ENCODE data around the gene NPAS3.

NPAS3 gene

DNA sequence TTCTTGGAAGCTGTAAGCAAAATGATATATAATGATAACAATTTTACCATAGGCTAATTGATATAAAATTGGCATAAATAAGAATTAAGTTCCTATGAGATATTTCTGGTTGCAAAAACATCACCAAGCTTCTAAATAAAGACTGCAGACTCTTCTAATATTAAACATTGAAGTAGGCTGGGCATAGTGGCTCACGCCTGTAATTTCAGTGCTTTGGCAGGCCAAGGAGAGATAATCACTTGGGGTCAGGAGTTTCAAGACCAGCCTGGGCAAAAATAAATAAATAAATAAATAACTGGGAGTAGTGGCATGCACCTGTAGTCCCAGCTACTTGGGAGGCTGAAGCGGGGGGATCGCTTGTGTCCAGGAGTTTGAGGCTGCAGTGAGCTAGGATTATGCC is 71.8 kb downstream of the NPAS3 start:
- DNase-seq (ENCODE audit: low spot score), result no peak

DNA sequence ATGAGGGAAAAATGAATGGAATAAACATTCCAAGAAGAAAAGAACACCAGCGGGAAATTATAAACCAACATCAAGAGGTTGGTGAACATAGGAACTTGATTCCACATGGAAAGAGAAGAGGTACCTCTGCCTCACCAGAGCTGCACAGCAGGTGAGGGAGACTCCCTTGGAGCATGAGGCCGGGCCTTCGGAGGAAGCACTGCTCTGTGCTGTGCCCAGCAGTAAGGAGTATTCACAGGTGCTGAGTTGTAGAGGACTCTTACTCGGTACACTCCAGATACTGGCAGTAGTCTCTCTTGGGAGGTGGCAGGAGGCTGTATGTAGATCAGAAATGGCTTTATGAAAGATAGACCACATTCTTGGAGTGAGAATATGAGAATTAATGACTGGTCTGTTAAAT is 76.0 kb downstream of the NPAS3 start:
- DNase-seq (ENCODE audit: low spot score), result no peak

DNA sequence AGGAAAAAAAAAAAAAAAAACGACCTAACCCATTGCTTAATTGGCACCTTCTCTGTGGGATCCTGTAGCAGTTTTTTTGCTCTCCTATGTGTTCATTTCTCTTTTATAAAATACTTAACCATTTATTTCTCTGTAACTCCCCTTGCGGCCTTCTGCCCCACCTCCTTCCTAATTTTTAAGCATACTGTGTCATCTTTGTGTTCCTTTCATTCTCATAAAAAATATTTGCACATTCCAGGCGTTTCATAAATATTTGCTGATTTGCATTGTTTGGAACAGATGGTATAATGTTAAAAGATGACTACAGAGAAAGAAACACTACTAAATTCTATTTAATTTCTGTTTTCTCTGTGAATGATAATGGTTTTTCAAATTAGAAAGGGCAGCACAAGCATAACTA is 77.9 kb downstream of the NPAS3 start:
- DNase-seq (ENCODE audit: low spot score), result no peak

DNA sequence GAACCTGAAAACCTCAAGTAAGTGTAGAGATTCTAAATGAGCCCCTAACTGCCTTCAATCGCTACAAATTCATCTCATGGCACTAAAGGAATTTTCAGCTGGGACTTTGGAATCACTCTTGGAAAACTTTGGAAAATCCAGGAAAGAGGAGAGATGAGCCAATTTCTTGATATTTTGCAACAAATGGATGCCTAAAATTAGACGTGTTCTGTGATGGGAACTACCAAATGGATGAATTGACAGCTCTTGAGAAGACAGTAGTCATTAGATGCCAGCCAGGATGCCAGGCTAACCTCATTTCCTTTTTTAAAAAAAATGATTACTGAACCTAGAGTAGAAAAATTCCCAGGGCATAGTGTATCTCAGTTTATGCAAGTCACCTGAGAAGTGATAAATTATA is 78.3 kb downstream of the NPAS3 start:
- DNase-seq (ENCODE audit: low spot score), result no peak

DNA sequence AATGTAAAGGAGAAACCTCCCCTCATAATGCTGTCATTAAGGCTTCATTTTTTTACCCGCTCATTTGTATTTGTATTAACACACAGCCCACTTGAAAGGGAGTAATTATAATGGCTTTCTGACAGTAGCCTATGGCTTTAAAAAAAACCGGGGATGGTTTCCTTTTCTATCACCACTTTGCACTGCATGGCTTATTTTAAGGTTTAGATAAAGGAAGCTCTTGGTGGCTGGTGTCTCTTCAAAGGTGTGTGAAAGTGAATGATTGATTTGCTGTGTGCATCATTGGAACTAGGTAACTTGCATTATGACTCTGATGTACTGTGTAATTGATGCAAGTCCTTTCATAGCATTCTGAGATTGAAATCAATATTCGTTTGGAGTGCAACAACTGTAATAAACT is 80.7 kb downstream of the NPAS3 start:
- DNase-seq (ENCODE audit: low spot score), result no peak

DNA sequence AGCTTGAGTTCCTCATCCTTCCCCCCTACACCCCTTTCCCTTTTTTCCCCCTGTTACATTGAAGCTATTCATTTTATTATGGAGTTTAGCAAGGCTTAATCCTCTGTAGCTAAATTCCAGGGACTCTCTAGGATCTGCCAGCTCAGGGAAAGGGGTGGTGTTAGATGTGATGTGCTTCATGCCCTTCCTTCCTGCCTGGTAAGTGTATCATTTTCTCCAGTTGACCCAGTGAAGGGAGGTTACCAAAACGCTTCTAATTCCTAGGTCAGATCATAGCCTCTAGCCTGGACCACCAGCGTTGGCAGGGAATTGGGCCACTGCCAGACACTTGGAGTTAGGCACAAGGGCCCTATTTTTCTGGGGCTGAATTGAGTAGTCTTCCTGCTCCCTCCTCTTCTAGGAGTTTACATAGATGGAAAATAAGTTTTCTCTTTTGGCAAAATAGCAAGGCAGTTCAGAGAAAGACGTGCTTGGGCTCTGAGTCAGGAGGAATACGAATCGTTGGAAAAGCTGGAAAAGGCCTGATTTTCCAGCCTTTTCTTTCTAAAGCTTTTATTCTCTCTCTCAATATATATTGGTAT is 88.3 kb downstream of the NPAS3 start:
- DNase-seq (ENCODE audit: low spot score), result no peak

DNA sequence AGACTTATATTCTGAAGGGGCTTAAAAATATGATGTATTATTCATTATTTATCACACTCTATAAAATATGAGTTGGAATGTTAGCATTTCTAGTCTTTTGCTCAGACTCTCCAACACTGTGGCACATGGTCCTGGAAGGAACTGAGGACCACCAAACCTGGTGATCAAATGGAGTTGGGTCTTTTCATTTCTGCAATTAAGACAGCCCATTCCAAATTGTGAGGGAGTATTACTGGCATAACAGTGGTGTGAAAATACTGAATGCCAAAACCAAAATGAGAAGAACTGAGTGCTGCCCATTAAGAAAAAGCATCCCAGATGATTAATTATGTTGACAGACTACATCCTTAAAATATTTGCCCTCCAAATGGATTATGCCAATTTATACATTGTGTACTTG is 90.8 kb downstream of the NPAS3 start:
- DNase-seq (ENCODE audit: low spot score), result no peak

DNA sequence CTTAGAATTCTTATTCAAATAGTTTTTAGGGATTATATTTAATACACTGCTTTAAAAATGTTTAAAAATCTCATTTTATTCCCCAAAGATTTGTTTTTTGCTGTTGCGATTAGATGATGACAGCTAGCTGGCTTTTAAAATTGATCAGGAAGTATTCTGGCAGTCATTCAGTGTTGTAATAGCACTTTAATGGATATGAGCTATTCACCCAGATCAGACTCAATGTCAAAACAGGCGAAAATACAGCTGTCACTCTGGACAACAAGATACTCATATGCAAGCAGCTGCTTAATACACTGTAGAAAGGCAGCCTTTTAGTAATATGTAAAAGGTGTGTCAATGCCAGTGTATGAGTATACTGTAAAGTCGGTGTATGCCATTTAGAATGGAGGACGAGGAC is 91.7 kb downstream of the NPAS3 start:
- no peak for DNase-seq (ENCODE audit: low spot score)

DNA sequence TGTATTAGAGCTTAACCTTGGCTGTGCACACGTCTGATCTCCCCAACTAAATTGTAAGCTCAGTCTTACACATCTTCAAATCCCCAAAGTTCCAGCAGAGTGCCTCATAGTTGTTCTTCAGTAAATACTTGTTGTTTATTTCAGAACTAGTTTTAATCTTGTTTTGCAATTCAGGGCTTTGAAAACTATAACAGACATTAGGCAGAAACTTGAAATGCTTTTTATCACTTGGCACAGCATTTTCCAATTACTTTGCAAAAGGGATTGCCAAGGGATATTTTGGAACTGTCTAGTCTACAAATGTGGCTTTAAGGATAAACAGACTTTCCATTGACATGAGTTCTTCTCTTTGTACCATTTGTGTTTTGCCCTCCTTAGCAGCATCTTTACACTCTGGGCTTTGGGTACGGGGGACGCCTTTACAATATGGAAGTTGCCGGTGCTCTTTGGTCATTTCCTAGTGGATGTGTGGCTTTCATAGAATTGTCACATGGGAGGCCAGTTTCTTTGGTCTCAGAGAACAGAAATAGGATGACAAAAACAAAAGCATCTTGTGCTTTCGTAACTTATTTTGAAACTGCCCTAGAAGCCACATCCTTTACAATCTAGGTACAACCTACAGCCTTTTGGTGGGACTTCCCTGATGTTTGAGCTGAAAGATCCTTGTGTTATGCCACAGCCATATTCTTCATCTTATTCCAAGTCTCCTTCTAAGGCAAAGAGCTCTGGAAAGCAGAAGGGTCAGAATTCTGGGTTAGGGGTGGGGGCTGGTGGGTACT is 96.9 kb downstream of the NPAS3 start:
- DNase-seq (ENCODE audit: low spot score), result no peak

DNA sequence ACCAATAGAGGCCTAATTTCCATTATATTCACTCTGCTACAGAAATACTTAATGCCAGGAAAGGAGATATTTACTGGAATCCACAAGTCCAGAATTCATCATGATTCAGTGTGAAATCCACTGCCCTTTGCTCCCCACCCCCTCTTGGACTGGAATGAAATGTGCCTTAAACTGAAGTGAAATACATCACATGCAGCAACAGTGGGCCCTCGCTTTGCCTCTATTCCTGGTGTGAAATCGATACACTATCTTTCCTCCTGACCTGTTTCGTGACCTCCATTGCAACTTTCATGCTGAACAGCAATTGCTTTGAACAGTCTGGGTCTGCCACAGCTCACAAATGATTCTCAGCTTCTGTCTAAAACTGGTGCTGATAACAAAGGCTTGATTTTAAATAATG is 100.6 kb downstream of the NPAS3 start:
- DNase-seq (ENCODE audit: low spot score), result no peak

DNA sequence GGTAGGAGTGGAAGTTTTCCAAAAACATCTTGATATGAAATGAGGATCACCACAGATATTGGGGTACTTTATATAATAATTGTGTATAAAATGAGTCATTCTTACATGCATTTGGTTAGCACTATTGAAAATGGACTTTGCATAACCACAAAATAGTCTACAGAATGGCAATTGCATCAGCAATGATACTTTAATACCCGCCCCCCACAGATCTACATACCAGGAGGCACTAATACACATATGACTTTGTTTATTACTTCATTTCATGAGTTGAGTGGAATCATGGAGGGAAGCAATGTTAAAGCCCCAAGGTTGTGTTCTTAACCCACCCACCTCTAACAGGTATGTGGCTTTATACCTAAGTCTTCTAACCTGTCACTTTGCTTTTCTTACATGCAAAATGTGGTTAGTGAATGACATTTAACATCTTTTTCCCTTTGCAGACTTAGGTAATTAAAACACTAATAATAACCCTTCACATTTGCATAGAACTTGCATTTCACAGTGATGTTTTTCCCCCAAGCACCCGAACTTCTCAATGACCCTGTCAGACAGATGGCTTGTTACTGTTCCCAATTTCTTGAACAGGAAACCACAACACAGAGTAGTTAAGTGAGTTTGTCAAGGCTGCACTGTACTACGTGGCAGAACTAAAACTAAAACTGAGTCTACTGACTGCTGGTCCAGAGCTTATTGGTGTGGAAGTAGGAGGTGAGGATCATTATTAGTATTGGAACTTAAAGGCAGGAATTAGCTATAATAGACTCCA is 101.9 kb downstream of the NPAS3 start:
- DNase-seq (ENCODE audit: low spot score), result no peak

DNA sequence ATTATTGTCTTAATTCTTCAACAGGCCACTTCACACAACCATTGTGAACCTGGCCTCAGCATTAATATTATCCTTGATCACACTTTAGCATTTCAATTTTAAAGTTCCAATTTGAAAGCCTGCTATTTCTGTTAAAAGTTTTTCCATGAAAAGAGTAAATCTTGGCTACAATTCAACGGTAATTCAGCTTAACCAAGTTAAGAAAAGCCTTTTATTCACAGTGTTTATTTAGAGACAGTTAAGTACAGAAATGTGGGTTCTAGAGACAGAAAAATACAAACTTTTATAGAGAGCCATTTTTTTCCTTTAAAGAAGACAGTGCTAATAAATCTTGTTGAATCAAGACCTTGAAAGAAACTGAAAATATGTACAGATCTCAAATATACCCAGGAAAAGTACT is 103.9 kb downstream of the NPAS3 start:
- no peak for DNase-seq (ENCODE audit: low spot score)

DNA sequence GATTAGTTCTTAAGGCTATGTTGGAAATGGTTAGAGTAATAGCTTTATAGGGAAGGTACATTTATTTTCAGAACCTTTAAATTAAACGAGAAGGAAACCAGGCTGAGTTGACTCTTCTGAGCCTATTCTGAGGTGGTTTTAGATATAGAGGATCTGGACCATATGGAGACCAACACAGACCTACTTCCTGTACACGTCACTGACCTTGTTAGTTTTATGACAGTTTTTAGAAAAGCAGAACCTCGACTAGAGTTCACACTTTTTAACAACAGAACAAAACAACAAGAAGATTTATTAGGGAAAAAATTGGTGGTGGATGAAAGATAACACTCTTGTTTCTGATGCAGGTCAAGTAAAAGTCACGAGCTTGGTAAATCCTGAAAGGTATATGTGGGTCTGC is 107.1 kb downstream of the NPAS3 start:
- DNase-seq (ENCODE audit: low spot score), result no peak

DNA sequence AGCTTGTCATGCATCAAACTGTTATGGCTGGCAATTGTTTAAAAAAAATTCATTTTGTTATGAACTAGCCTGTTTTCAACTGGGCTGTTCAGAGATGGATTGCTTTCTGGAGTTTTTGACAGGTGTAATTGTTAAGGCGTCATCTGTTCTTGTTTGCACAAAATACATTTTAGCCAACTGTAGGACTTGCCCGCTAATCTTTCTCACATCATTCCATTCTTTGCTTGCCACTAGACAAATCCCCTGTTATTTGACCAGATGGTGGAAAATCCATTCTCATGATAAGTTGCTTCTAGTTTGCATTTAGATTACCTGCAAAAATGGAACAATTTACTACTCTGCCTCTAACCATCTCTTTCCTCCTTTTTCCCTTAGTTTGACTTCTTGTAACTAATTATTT is 114.3 kb downstream of the NPAS3 start:
- DNase-seq (ENCODE audit: low spot score), result no peak

DNA sequence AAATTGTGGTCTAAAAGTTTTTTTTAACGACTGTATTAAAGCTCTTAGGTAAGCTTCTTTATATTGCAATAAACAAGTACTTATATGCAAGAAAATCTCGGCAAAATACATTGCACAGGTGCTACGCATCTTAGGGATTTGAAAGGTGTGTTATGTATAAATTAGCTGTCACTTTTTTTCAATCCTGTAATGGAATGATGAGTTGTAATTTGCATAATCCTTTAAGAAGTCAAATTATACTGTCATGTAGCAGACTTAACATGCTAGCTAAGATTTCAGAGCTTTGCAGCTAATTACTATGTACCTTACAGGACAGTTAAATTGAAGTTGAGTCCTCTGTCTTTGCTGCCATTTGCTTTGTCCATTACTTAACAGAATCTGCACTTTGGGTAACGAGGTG is 117.5 kb downstream of the NPAS3 start:
- no peak for DNase-seq (ENCODE audit: low spot score)

DNA sequence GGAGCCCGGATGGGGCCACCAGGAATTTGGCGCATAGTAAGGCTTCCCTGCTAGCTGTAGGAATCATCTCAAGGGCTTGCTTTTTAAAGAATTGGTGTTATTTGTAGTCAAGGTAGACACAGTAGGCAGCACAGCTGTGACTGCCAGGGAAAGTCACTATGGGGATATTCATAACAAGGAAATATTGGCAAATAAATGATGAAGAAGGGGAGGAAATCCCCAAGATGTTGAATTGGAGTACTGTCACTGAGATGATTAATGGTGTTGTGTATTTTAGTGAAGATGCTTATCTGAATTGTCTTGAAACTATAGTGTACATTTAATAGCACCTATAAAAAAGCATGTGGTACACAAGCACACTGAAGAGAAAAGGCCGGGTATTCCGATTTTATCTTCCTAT is 118.9 kb downstream of the NPAS3 start:
- no peak for DNase-seq (ENCODE audit: low spot score)

DNA sequence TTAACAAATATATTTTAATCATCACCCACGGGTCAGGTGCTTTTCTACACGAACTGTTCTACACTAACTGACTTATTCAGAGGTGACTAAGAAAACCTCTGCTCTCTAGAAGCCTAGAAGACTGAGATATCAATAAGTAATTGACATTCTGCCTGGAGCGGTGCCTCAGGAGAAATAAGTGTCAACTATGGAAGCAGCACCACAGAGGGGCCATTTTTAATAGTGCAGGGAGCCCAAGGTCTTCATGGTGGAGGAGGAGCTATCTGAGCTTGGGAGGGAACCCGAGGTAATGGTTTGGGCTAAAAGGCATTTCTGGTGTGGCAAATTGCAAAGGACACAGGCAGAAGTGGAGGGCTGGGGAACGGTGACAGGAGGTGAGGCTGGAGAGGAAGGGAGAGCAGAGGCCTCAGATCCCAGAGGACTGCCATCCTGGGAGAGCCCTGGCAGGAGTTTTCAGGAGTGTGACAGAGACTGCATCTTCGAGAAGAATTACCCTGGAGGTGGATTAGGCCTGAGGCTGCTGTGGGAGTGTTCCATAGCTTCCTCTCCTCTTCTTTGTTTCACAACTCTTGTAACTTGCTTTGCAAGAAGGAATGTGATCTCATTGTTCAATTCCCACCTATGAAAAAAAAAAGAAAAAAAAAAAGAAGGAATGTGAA is 123.1 kb downstream of the NPAS3 start:
- no peak for DNase-seq (ENCODE audit: low spot score)

DNA sequence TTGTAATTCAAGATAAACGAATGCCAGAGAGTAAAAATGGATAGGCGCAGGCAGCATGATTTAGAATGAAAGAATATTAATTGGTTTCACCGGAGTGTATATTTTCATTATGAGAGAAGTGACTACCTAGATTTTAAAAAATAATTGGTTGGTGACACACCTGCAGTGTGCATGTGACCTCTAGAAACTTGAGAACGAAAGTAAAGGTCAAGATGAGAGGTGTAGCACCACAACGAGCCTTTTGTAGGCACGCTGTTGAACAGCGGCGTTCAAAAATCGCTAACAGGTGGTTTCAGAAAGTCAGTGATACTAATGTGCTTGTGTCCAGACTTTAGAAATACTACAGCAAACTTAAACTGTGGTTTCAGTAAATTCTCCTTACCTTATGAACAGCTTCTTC is 123.8 kb downstream of the NPAS3 start:
- no peak for DNase-seq (ENCODE audit: low spot score)

DNA sequence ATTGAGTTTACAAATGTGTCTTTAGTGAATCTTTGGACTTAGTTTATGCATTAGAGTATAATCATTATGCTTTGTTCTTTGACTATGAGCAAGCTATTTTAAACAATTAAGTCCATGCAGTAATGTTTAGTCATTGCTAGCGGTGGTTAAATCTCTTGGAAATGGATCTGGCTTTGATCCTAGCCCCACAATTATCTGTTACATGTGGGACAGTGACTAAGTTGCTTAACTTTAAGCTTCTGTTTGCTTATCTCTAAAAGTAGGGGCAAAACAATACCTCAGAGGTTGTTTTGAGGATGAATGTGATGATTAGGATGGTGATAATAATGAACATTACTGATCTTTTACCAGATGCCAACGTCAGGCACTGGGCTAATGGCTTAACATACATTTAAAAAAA is 124.2 kb downstream of the NPAS3 start:
- no peak for DNase-seq (ENCODE audit: low spot score)

DNA sequence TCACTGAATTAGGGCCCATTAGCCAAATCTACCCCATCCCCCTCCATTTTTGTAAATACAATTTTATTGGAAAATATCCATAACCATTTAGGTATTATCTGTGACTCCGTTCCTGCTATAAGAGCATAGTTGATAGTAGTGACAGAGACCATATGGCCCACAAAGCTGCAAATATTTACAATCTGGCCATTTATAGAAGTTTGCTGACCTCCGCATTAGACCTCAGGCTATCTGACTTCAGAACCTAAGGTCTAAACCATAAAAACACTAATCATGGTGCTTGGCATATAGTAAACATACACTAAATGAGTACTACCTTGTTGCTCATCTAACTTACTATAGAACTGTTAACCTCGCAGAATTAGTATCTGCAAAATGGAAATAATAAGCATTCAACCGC is 124.8 kb downstream of the NPAS3 start:
- DNase-seq (ENCODE audit: low spot score), result no peak

DNA sequence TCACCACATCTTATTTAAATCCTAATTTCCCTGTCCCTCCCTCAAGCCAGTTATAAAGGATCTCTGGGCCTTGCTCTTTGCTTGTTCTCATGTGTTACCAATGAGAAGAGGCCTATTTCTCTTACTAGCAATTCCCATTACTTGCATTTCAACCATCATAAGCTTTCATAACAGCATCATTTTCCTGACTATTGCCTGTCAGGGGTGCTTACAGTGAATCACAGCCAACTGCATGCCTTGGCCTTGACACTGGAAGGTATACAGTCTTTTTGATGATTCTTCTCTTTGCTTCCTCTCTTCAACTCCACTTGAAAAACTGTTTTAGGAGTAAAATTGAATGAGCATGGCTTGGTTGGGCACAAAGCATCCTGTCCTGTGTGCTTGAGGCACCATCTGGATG is 127.0 kb downstream of the NPAS3 start:
- no peak for DNase-seq (ENCODE audit: low spot score)

DNA sequence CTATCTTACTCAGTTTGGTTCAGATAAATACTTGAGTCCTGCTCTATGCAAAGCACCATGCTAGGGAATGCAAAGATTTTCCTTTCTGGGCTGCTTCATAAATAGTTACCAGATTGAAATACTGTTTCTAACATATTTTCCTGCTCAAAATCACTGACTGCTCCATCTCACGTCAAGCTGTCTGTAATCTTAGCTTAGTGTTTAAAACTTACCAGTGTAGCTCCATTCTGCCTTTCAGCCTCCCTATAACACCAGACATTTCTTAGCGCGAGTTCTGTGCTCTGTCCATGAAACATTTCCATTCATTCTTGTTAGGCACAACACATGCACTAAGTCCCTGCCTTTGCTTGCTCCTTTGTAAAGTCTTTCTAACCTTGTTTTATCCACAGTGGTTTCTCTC is 129.4 kb downstream of the NPAS3 start:
- no peak for DNase-seq (ENCODE audit: low spot score)

DNA sequence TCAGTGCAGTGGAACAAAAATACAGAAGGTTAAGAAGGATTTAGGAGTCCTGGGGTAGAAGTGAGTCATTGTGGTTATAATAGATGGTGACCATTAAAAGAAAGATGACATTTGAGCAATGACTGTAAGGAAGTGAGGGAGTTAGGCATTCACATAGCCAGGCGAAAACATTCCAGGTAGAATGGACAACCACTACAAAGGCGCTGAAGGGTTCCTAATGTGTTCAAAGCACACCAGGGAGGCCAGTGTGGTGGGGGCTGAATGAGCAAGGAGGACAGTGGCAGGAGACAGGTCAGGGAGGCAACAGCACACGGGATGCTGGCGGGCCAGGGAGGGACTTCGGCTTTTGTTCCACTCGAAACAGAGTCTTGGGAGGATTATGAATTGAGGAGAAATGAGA is 129.9 kb downstream of the NPAS3 start:
- no peak for DNase-seq (ENCODE audit: low spot score)

All from SK-N-DZ (cell line).